H9 (cell line): ENCODE data around the gene SYT9. TPM values are rescaled to one million over a fixed set of nuclear protein-coding genes. Genes with fewer than 3 reads are reported as not detected.

Experiments
- DNase-seq: peaks from one replicate; pipeline ENCODE4 v3.0.0-alpha.2; 2017
- H2AFZ ChIP-seq: one replicate; pipeline ENCODE4 v1.6.1; 2013; ENCODE audit warnings: mild to moderate bottlenecking, low read length, control low read depth, moderate library complexity
- H2AK5ac ChIP-seq: 2 replicates; pipeline ENCODE4 v1.6.1; 2013; ENCODE audit warnings: low read length, control low read depth, mixed read lengths; ENCODE audit not compliant: insufficient read length
- H2BK120ac ChIP-seq: one replicate; pipeline ENCODE4 v1.6.1; 2013; ENCODE audit warnings: low read depth, mild to moderate bottlenecking, low read length, control low read depth, inconsistent platforms; ENCODE audit not compliant: poor library complexity, severe bottlenecking
- H2BK12ac ChIP-seq: 2 replicates; pipeline ENCODE4 v1.6.1; 2013; ENCODE audit warnings: low read length, control low read depth, mixed read lengths, low read depth; ENCODE audit not compliant: insufficient read length
- H2BK15ac ChIP-seq: 2 replicates; pipeline ENCODE4 v1.6.1; 2013; ENCODE audit warnings: low read depth, low read length, control low read depth
- H2BK20ac ChIP-seq: one replicate; pipeline ENCODE4 v1.6.1; 2013; ENCODE audit warnings: low read depth, mild to moderate bottlenecking, low read length, control low read depth, inconsistent platforms; ENCODE audit not compliant: poor library complexity, severe bottlenecking
- H2BK5ac ChIP-seq: 2 replicates; pipeline ENCODE4 v1.6.1; 2013; ENCODE audit warnings: low read length, control low read depth, mixed read lengths; ENCODE audit not compliant: insufficient read length
- H3K14ac ChIP-seq: 2 replicates; pipeline ENCODE4 v1.6.1; 2013; ENCODE audit warnings: low read length, control low read depth; ENCODE audit not compliant: insufficient read depth
- H3K18ac ChIP-seq: 2 replicates; pipeline ENCODE4 v1.6.1; 2013; ENCODE audit warnings: low read depth, mild to moderate bottlenecking, mixed read lengths, low read length, control low read depth; ENCODE audit not compliant: insufficient read length
- H3K23ac ChIP-seq: 2 replicates; pipeline ENCODE4 v1.6.1; 2013; ENCODE audit warnings: low read length, control low read depth, mixed read lengths, low read depth; ENCODE audit not compliant: insufficient read length
- H3K23me2 ChIP-seq: 2 replicates; pipeline ENCODE4 v1.6.1; 2013; ENCODE audit warnings: low read depth, mild to moderate bottlenecking, mixed read lengths, low read length, control low read depth; ENCODE audit not compliant: insufficient read length, poor library complexity, severe bottlenecking
- H3K27ac ChIP-seq: 2 replicates; pipeline ENCODE4 v1.5.1; 2013; ENCODE audit warnings: low read length, control low read depth, mixed read lengths, low read depth; ENCODE audit not compliant: insufficient read length
- H3K27me3 ChIP-seq: 2 replicates; pipeline ENCODE4 v1.6.1; 2013; ENCODE audit warnings: low read length, control low read depth, inconsistent platforms; ENCODE audit not compliant: insufficient read depth
- H3K4ac ChIP-seq: 2 replicates; pipeline ENCODE4 v1.6.1; 2013; ENCODE audit warnings: low read depth, mild to moderate bottlenecking, control low read depth, inconsistent platforms, low read length, moderate library complexity
- H3K4me1 ChIP-seq: 2 replicates; pipeline ENCODE4 v1.6.1; 2013; ENCODE audit warnings: low read length, control low read depth, inconsistent platforms; ENCODE audit not compliant: insufficient read depth
- H3K4me2 ChIP-seq: 2 replicates; pipeline ENCODE4 v1.6.1; 2013; ENCODE audit warnings: low read length, control low read depth, mixed read lengths; ENCODE audit not compliant: insufficient read length, insufficient read depth
- H3K56ac ChIP-seq: 2 replicates; pipeline ENCODE4 v1.6.1; 2013; ENCODE audit warnings: low read depth, mild to moderate bottlenecking, mixed read lengths, low read length, control low read depth; ENCODE audit not compliant: insufficient read length
- H3K79me1 ChIP-seq: 2 replicates; pipeline ENCODE4 v1.6.1; 2013; ENCODE audit warnings: low read depth, mild to moderate bottlenecking, moderate library complexity, low read length, control low read depth, inconsistent platforms; ENCODE audit not compliant: insufficient read depth, poor library complexity, severe bottlenecking
- H3K79me2 ChIP-seq: 2 replicates; pipeline ENCODE4 v1.6.1; 2013; ENCODE audit warnings: low read length, control low read depth, inconsistent platforms; ENCODE audit not compliant: insufficient read depth
- H3K9ac ChIP-seq: 2 replicates; pipeline ENCODE4 v1.6.1; 2013; ENCODE audit warnings: low read length, control low read depth, mixed read lengths; ENCODE audit not compliant: insufficient read length; ENCODE audit errors: extremely low read depth
- H3K9me3 ChIP-seq: one replicate; pipeline ENCODE4 v1.6.1; 2013; ENCODE audit warnings: low read depth, low read length, inconsistent platforms; ENCODE audit not compliant: control insufficient read depth
- H3T11ph ChIP-seq: one replicate; pipeline ENCODE4 v1.6.1; 2013; ENCODE audit warnings: mild to moderate bottlenecking, low read length, control low read depth, inconsistent platforms
- H4K20me1 ChIP-seq: one replicate; pipeline ENCODE4 v1.6.1; 2013; ENCODE audit not compliant: control insufficient read depth, insufficient read length, insufficient read depth
- H4K5ac ChIP-seq: 2 replicates; pipeline ENCODE4 v1.6.1; 2013; ENCODE audit warnings: low read depth, mild to moderate bottlenecking, mixed read lengths, low read length, control low read depth; ENCODE audit not compliant: insufficient read length
- H4K8ac ChIP-seq: replicated peaks from 2 replicates; pipeline ENCODE4 v1.6.1; 2013; ENCODE audit warnings: low read length, control low read depth, mixed read lengths, low read depth; ENCODE audit not compliant: insufficient read length
- H4K91ac ChIP-seq: 2 replicates; pipeline ENCODE4 v1.6.1; 2013; ENCODE audit warnings: low read depth, mild to moderate bottlenecking, moderate library complexity, mixed read lengths, low read length, control low read depth; ENCODE audit not compliant: insufficient read length
- H3K27ac Mint-ChIP-seq, 3 experiments: 2 replicates in 2 of 3; 3 replicates in 1 of 3; pipeline ENCODE4 v1.8.0; 2020 to 2021; ENCODE audit warnings: mixed read lengths in 3 of 3, mild to moderate bottlenecking in 1 of 3, moderate library complexity in 1 of 3
- H3K27me3 Mint-ChIP-seq: 2 replicates; pipeline ENCODE4 v1.8.0; 2021; ENCODE audit warnings: low read depth, mild to moderate bottlenecking, moderate library complexity, mixed read lengths
- H3K36me3 Mint-ChIP-seq, 3 experiments: 2 replicates in 2 of 3; 3 replicates in 1 of 3; pipeline ENCODE4 v1.8.0; 2020 to 2021; ENCODE audit warnings: low read depth in 3 of 3, mixed read lengths in 3 of 3; ENCODE audit not compliant: insufficient read depth in 1 of 3
- H3K4me1 Mint-ChIP-seq, 2 experiments: 2 replicates each; pipeline ENCODE4 v1.8.0; 2020; ENCODE audit warnings: mixed read lengths in 2 of 2
- H3K4me3 Mint-ChIP-seq, 2 experiments: 2 replicates in 1 of 2; 3 replicates in 1 of 2; pipeline ENCODE4 v1.8.0; 2020 to 2021; ENCODE audit warnings: mild to moderate bottlenecking in 2 of 2, mixed read lengths in 2 of 2, moderate library complexity in 1 of 2
- H3K9me3 Mint-ChIP-seq, 2 experiments: 2 replicates in 1 of 2; 3 replicates in 1 of 2; pipeline ENCODE4 v1.8.0; 2020; ENCODE audit warnings: mild to moderate bottlenecking in 2 of 2, mixed read lengths in 2 of 2, moderate library complexity in 1 of 2
- WGBS: extraction: QIAGEN DNeasy Blood & Tissue Kit; methylation state at CpG from one replicate; pipeline ENCODE4 v1.1.7; 2013; ENCODE audit warnings: missing lambda C conversion rate, low lambda C conversion rate, mixed read lengths; ENCODE audit not compliant: insufficient read length; ENCODE audit errors: extremely low coverage; 5-methylcytosine and 5-hydroxymethylcytosine counted together
- total RNA-seq: library from RNA; stranded (reverse); gene quantifications from 2 replicates; pipeline ENCODE4 v1.2.1, GENCODE V29; 2021
- TF ChIP-seq, protein P1 (sequence below): fragments of 200-600 bp; sonication (generic); conservative IDR thresholded peaks from 3 replicates; pipeline ENCODE4 v1.8.0; 2021; ENCODE audit warnings: antibody characterized with exemption, mild to moderate bottlenecking

SYT9 gene
- total RNA-seq, 1 experiment from 2014 or later = 0.63 TPM

DNA sequence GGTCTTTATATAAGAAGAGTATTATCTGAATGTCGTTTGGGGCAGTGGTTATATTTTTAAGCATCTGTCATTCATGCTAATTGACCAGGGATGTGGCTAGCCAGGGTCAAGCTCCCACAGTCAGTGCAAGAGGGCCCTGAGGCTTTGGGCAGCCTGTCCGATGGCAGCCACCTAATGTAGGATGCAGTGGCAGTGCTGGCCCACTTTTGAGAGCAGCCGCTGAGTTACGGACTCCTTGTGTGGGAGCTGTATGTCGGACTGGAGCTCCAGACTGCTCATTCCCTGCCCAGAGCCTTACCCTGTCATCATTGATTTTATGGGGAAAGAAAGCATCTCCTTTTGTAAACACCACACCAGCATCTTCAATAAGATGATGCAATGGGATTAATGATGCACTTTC lies 99.5 kb downstream of the SYT9 start:
- H3K23ac ChIP-seq = no peak overlapping the region
- DNase-seq = no peak
- no peaks in the 10 kb centered on the region for H3K9me3 Mint-ChIP-seq
- H3K4me1 Mint-ChIP-seq = peaks cover 10 to 19% of the 10 kb centered on the region in 2 experiments
- H3K79me1 ChIP-seq = no peaks in the 10 kb centered on the region
- H3K23me2 ChIP-seq = no peaks in the 10 kb centered on the region
- no peaks in the 10 kb centered on the region for H3K4me1 ChIP-seq
- H4K8ac ChIP-seq = no peak overlapping the region
- H2BK120ac ChIP-seq = no peak overlapping the region
- no peak overlapping the region for H3K27ac Mint-ChIP-seq
- H4K20me1 ChIP-seq = no peaks in the 10 kb centered on the region
- no peak overlapping the region for H3K56ac ChIP-seq
- no peak overlapping the region for H3K4ac ChIP-seq
- no peak overlapping the region for H3K27ac ChIP-seq
- no peak overlapping the region for H3K14ac ChIP-seq
- H3K79me2 ChIP-seq = no peaks in the 10 kb centered on the region
- H3K27me3 ChIP-seq = no peaks in the 10 kb centered on the region
- WGBS = no CpG with 5 or more reads among the region's 5 CpGs
- H3K9ac ChIP-seq = no peak overlapping the region
- H3K36me3 Mint-ChIP-seq = no peaks in the 10 kb centered on the region
- H3K4me2 ChIP-seq = no peak overlapping the region
- H4K5ac ChIP-seq = no peak overlapping the region
- no peak overlapping the region for H3T11ph ChIP-seq
- no peak overlapping the region for H2BK15ac ChIP-seq
- no peak overlapping the region for H3K18ac ChIP-seq
- no peak overlapping the region for H4K91ac ChIP-seq
- no peak overlapping the region for H2BK12ac ChIP-seq
- no peaks in the 10 kb centered on the region for H3K9me3 ChIP-seq
- H3K27me3 Mint-ChIP-seq = peaks cover 3% of the 10 kb centered on the region; the same call in 1 of the 2 replicates
- no peak overlapping the region for H3K4me3 Mint-ChIP-seq
- H2BK5ac ChIP-seq = no peak overlapping the region
- TF ChIP-seq, protein P1, sequence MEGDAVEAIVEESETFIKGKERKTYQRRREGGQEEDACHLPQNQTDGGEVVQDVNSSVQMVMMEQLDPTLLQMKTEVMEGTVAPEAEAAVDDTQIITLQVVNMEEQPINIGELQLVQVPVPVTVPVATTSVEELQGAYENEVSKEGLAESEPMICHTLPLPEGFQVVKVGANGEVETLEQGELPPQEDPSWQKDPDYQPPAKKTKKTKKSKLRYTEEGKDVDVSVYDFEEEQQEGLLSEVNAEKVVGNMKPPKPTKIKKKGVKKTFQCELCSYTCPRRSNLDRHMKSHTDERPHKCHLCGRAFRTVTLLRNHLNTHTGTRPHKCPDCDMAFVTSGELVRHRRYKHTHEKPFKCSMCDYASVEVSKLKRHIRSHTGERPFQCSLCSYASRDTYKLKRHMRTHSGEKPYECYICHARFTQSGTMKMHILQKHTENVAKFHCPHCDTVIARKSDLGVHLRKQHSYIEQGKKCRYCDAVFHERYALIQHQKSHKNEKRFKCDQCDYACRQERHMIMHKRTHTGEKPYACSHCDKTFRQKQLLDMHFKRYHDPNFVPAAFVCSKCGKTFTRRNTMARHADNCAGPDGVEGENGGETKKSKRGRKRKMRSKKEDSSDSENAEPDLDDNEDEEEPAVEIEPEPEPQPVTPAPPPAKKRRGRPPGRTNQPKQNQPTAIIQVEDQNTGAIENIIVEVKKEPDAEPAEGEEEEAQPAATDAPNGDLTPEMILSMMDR = no peak
- no peak overlapping the region for H2BK20ac ChIP-seq
- H2AFZ ChIP-seq = no peak overlapping the region
- no peak overlapping the region for H2AK5ac ChIP-seq
